HG03108 (cell line): ENCODE measurements around the gene DYSF.

Source experiments
- ATAC-seq: cut with Tn5 transposase; IDR thresholded peaks from one replicate; pipeline ENCODE4 v1.9.1; 2021; ENCODE audit warnings: moderate library complexity; ENCODE audit not compliant: unreplicated experiment

The DYSF gene

DNA sequence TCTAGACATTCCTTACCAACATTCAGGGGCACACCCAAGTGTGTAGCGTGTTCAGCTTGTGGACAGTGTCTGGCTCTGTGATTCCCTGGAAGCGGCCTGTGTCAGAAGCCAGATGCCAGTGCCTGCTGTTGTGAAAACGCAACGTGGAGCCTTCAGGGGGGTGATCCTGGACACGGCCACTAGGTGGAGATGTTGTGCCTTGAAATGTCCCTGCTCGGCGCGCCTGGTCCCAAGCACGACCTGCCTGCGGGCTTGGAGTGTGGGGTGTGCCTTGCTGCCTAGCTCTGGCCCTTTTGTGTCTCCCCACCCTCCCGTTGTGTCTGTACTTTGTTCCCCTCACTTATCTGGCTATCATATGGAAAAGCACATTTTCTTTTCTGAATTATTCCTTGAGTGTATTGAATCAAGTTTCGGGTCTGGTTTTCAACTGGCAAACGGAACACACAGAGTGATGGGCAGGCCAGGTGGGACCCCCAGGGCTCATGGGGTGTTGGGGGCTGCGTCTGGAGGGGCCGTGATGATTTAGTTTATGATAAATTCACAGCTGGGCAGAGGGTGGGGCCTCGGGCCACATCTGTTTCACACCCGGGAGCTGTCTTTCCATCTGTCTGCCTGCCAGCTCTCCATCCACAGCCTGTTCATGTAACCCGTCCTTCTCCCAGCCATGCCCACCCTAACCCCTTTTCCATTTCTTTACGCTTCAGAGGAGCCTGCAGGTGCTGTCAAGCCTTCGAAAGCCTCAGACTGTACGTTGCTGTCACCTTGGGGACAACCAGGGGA lies 95.5 kb downstream of the DYSF start:
- no peak for ATAC-seq

DNA sequence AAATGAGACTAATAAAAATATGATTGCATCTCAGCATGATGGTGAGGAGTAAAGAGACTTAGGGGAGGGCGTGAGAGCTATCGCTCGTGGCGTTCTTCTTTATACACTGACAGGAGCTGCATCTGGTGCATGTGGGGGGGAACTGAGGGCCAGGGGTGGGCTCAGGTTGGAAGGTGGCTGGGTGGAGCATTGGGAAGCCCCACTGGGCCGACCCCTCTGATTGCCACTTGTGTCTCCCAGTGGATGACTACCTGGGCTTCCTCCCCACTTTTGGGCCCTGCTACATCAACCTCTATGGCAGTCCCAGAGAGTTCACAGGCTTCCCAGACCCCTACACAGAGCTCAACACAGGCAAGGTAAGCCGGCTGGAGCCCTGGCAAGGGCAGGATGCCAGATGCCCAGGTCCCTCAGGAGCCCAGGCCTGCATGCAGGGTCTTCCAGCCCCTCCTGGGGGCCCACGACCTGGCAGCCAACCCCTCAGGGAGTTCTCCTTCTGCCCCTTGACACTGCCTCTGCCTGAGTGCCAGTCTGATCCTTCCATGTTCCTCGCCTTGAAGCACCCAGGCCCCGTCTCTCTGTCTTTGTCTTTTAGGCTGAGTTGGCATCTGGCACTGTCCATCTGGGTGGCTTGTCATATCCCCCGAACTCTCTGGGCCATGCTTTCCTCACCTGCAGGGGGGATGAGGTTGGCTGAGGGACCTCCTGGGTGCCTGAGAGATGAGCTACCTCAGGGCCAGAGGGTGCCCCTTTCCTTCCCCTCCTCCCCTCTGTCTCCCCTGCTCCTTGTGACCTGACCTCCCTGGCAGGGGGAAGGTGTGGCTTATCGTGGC lies 97.7 kb downstream of the DYSF start:
- ATAC-seq: no peak

DNA sequence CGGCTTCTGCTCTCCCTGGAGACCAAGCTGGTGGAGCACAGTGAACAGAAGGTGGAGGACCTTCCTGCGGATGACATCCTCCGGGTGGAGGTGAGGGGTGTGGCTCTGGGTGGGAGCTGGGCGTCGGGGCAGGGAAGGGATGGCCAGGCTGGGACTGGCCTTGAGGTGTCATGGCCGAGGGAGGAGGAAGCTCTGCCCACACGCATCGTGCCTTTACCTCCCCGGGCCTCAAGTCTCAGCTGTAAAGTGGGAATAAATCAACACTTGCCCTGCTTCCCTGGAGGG lies 98.2 kb downstream of the DYSF start:
- ATAC-seq: no peak

DNA sequence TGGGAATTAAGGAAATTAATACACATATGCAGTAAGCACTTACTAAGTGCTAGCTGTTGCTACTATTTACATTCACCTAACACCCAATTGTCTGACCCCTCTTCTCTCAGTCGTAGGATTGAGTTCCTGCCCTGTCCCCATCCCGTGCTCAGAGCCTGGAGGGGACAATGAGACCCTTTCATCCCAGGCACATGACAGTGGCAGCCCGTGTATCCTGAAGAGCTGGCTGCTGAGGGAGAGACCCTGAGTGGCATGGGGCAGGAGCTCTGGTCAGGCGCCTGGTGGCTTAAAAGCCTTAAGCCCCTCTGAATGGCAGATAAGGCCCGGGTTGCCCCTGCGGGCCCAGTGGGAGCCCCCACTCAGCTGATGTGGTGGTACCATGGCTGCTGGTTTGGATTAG lies 99.0 kb downstream of the DYSF start:
- no peak for ATAC-seq

DNA sequence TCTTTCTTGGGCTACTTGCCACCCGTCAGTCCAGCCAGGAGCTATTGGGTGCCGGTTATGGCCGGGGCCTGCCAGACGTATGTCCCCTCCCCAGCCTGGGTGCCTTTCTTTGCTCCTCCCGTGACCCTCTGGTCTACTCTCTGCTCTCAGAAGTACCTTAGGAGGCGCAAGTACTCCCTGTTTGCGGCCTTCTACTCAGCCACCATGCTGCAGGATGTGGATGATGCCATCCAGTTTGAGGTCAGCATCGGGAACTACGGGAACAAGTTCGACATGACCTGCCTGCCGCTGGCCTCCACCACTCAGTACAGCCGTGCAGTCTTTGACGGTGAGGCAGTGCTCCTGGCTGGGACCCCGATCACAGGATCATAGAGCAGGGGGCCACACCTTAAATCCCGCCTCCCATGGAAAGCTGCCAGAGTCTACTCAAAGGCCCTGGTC lies 99.5 kb downstream of the DYSF start:
- ATAC-seq: no peak

DNA sequence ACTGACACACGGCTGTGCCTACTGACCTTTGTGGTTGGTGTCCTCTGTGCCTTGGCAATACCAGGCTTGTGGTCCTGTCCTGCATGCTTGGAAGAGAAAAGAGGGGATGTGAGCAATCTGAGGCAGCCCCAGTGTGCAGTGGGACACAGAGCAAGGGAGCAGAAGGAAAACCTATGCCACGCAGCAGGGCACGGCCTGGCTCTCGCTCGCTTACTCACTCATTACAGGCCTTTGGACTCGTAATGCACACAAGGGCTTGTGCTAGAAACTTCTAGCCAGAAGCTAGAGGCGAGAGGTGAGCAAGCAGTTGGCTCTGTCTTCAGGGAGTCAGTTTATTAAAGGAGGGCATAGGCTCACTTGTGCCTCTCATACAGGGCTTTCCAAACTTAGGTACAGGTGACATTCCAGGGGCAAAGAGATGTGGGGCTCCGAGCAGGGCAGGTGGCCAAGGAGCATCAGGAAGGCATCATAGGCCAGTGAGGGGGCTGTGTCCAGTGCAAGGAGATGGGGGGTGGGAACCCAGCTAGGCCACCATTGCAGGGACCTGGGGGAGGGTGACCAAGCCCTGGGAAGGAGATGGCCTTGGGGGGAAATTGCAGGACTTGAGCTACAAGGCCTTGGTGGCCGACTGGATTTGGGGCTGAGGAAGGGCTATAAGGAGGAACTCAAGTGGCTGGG lies 100.8 kb downstream of the DYSF start:
- ATAC-seq: no peak

DNA sequence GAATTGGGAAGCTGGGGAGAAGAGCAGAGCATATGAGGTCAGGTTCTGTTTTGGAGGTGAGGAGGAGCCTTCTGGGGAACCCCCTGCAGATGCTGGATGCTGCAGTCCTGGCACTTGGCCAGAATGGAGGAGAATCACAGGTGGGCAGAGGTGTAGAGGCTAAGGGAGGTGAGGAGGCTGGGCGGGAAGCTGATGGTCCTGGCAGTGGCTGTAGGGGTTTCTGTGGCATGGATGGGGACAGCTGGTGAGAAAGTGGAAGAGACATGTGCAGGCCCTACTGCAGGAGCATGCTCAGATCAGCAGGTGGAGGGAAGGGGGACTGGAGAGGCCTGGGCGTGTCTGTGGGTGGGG lies 101.3 kb downstream of the DYSF start:
- no peak for ATAC-seq

DNA sequence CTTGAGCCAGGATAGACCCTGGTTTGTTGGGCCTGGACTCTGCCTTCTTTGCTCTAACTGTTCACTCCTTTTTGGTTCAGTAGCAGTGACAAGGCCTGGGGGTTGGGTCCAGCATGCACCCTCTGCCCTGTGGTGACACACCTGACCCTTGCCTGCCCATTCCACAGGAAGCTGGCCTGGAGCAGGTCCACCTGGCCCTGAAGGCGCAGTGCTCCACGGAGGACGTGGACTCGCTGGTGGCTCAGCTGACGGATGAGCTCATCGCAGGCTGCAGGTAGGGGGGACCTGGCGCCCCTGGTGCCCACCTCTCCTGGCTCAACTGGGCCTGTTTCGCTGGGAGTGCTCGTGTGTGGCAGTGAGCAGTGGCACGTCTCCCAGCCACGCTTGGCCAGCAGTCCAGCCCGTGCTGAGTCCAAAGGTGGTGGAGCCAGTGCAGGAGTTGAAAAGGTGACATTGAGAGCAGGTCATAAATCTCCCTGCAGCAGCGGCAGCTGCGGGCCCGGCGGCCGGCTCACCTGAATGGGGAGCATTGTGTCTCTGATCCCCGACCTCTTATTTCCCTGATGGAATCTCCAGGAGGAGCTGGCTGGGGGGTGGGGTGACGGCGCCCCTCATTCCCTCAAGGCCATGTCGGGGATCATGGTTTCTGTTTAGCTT lies 102.6 kb downstream of the DYSF start:
- ATAC-seq: no peak

DNA sequence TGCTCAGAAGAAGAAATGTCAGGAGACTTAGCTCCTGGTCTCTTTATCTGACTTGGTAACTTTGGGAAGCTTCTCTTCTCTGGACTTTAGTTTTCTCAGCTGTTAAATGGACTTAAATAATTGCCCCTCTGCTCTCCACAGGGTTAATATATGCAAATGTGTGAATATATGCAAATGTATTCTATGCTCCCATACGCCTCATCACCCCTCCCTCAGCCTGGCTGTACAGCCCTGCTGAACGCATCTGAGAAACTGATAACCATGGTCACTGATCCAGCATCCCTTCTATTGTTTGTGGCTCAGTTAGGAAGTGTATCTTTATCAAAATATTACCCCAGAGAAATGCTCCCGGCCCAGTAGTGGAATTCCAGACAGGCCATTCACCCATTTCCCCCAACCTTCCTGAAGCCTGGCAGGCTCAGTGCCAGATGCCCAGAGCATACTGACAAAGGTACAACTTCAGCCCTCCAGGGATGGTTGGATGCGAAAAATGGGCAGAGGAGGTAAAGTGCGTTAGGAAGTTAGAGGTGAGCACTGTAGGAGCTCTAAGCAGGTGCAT lies 103.4 kb downstream of the DYSF start:
- ATAC-seq: no peak

DNA sequence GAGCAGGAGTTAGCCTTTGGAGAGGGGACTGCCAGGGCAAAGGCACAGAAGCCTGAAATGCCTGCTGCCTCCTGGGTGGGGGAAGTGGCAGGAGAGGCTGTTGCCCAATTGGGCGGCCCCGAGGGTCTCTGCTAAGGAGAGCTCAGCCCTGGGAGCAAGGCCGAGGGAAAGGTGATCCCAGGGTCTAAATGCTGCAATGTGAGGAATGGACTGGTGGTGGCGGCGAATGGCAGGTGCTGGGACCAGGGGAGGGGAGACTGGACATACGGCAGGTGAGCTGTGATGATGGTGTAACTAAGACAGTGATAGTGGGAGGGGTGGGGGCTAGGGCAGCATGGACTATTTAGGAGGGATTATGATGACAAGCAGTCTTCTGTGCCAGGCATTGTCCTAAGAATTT lies 104.0 kb downstream of the DYSF start:
- ATAC-seq: no peak

DNA sequence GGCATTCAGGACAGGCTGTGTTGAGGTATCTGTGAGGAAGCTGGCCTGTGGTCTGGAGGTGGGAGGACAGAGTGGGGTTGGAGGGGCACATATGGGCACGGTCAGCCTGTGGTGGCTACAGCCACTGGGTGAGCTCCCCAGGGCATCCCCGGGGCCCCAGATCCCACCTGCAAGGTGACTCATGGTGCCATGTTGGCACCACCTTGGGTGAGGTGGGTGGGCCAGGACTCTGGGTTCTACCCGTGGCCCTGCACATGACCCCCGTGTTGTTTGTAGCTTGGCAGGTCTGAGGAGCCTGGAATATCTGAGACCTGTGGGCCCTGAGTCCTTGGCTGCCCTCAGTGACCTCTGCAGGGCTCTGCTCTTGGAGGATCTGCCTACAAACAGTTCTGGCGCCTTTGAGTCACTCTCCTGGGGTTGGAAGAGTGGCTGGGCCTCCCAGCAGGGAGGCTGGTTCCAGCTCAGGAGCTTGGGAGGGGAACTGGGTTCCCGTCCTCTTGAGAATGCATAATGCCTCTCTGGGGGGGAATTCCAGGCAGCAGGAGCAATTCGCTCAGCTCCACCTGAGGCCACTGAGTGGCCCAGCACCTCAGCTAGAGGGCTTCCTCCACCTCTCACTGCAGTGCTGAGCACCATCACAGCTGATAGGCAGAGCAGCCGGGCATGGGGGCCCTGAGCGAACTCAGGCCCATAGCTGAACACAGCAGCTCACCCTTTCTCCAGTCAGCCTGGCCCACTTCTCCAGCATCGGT lies 105.1 kb downstream of the DYSF start:
- ATAC-seq: no peak

DNA sequence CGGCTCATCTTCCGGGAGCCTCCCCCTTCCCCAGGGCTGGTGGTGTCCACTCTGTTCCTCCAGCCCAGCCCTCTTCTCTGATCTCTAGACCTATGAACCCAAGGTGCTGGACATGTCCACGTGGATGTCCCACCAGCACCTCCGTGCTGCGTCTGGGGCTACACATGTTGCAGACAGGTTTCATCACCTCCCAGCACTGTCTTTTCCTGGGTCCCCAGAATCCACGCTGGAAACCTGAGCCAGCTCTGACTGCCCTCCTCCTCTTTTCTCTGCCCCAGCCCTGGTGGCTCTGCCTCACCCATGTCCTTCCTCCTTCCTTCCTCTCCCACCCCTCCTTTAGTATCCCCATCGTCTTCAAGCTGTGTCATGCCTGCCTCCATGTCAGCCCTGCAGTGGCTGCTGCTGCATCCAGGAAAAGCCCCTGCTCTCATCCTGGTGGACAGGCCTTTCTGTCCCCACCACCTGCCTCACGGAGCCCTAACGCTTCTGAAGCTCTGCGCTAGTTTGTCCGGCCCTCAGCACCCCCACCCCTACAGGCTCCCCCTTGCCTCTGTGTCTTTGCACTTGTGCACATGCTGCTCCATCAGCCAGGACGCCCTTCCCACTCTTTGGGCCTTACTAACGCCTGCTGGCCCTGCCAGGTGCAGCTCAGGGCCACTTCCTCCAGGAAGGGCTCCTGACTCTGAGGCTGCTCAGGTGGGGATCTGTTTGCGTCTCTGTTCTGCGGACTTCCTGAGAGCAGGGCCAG lies 105.9 kb downstream of the DYSF start:
- ATAC-seq: no peak

DNA sequence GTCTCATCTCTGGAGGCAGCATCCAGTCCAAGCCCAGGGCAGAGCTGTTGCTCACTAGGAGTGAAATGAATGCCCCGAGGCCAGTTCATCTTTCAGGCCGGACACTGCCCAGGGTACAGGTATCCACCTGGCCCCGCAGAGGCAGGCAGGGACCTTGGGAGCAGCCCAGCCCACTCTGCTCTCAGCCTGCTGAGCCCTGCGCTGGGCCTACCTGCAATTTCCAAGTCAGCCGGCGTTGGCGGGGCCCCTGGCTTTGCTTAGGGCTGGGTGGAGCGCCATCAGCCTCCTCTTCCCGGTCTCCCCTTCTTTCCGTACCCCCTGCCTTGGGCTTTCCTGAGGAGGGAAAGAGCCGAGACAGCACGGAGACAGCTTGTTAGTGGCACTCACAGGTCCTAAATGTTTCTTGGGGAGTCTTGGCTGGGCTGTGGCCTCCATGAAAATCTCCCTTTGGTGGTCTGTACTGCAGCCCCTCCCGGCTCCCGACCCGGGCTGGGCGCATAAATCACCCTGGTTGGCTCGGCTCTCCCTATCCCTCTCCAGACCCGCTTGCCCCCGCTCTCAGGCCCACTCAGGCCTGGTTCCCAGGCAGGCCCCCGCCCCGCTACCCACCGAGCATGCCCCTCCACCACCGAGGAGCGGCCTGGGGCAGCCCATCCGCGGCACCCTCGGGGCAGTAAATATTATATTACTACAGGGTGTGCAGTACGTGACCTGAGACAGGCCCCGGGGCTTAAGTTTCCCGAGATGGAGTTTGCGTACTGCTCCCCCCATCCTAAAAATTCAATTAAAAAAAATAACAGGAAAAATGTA lies 106.7 kb downstream of the DYSF start:
- no peak for ATAC-seq

DNA sequence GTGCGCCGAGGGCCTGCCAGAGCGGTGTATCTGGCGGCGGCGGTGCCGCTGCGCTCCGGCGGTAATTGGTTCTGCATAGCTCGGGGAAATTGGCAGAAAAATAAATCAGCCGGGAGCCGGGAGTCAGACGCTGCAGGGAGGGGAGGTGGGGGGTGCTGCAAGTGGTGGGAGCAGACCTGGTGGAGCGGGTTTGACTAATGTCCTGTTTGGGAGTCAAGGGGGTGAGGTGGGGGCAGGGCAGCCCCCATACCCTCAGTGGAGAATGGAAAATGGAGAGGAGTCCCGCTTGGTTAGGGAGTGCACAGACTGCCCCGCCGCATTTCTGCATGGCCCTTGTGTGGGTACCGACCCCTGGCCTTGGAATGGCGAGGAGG lies 107.3 kb downstream of the DYSF start:
- no peak for ATAC-seq

DNA sequence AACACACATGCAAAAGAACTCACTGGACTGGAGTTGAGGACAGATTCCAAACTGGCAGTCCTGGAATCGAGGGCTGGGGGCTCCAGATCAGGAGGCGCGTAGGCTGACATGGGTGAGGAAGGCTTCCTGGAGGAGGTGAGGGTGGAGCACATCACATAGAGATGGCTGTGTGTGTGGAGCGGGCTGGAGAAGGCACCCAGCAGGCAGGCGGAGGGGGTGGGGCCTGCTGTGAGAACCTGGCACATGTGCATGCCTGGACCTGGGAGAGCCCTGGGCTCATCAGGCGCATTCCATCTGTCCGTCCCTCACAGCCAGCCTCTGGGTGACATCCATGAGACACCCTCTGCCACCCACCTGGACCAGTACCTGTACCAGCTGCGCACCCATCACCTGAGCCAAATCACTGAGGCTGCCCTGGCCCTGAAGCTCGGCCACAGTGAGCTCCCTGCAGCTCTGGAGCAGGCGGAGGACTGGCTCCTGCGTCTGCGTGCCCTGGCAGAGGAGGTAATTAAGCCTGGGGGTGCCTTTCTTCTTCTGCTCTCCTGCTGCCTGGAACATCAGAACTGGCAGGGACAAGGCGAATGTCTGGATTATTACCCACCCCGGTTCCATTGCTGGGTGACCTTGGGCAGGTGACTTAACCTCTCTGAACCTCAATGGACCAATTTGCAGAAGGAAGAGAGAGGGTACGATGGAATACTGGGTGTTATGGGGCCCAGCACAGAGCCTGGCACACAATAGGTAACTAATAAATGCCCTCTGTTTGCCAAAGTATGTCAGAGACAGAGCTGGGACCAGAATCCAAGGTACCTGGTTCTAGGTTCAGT lies 108.3 kb downstream of the DYSF start:
- no peak for ATAC-seq

DNA sequence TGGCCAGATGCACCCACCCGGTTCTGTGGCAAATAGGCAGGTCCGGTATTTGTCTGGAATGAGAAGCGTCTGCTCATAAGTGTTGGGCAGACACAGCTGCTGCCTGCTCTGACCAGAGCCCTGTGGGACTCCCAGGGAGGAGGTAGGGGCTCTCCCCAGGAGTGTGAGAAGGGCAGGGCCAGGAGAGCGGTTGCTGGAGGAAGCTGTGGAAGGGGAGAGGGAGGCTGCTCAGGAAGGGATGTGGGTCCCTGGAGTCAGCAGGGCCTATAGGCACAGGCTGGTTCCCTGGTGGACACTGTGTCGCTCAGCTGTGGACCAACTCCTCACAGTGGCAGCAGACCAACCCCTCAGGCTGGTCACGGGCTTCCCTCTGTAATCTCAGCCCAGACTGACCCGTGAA lies 109.2 kb downstream of the DYSF start:
- no peak for ATAC-seq

DNA sequence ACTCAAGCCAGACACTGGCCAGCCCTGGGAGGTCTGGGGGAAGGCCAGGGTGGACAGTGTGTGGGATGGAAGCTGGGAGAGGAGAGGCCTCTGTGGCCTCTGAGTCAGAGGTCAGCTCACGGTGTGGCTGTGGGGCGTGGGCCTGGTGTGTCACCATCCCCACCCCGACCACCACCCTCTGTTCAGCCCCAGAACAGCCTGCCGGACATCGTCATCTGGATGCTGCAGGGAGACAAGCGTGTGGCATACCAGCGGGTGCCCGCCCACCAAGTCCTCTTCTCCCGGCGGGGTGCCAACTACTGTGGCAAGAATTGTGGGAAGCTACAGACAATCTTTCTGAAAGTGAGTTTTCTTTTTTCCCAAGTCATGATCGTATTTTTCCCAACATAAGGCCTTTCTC lies 110.5 kb downstream of the DYSF start:
- ATAC-seq: no peak

DNA sequence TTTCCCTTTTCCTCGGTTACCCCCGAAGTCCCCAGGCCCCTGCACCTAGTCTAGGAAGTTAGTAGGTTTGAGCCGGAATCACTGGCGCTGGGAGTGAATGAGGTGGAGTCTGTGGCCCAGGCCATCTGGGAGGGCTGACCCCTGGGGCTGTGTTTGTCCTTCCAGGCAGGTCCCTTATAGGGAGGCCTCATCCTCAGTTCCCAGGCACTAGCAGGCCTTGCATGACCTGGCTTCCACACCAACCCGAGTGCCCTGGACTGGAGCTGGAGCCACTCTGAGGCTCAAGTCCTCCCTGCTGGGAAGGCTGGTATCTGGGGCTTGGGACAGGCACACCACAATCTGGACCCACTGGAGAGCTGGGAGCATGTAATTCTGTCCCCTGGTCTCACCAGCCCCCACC lies 111.0 kb downstream of the DYSF start:
- ATAC-seq: no peak
